ENCODE data around the gene LIME1. TPM values are rescaled to one million over a fixed set of nuclear protein-coding genes. Genes with fewer than 3 reads are reported as not detected.

The LIME1 gene
- total and polyA plus RNA-seq, 2 of the 4 experiments (the other 2 are of a cell fraction), result 0.36 to 7.8 TPM

DNA sequence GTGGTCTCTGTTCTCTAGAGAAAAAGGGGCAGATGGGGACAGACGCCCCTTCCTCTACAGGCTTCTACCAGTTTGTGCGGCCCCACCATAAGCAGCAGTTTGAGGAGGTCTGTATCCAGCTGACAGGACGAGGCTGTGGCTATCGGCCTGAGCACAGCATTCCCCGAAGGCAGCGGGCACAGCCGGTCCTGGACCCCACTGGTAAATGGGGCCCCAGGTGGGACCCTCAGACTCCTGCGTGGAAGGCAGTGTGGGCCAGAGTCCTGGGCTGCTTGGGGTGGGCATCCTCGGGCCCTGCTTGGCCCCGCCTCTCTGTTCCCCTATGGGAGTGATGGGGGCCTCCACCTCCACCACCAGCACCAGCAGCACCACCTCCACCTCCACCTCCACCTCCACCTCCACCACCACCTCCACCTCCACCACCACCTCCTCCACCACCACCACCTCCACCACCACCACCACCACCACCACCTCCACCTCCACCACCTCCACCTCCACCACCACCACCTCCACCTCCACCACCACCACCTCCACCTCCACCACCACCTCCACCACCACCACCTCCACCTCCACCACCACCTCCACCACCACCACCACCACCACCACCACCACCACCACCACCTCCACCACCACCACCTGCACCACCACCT lies 43.3 kb upstream of the LIME1 start:
- DNase-seq (no peak), ATAC-seq (ENCODE audit: low read depth) (no peak)
- H3K18ac ChIP-seq (ENCODE audit: low read depth, low read length), result no peak overlapping the region
- H3K4me2 ChIP-seq (ENCODE audit: low read depth, low read length), result no peak overlapping the region
- in situ Hi-C loops (cut with MboI; ENCODE audit: low sequenced_read_pairs) (no loop called here), intact Hi-C loops (cut with micrococcal nuclease) (no loop called here), dilution Hi-C loops (cut with HindIII; ENCODE audit: low sequenced_read_pairs, unreplicated experiment) (no loop called here)
- no peak for TF ChIP-seq FOS (IDR thresholded peaks at IDR 0.05; ENCODE audit: low read depth, low read length)
- no peak for TF ChIP-seq MAZ (IDR thresholded peaks at IDR 0.05; ENCODE audit: borderline replicate concordance, low read depth, low read length)
- H3K14ac ChIP-seq (replicated peaks; ENCODE audit: low read depth, low read length), result no peak overlapping the region
- H2BK15ac ChIP-seq (ENCODE audit: low read depth, low read length), result no peak overlapping the region
- H2AK9ac ChIP-seq (replicated peaks; ENCODE audit: low read depth, low read length, poor library complexity), result peak overlapping the region; percentile 68
- H2BK120ac ChIP-seq (ENCODE audit: low read depth, low read length), result no peak overlapping the region
- H4K91ac ChIP-seq (ENCODE audit: insufficient read depth, low read depth, low read length), result no peak overlapping the region
- 92% methylated on average over 4 of the region's 10 CpGs; no CpG with 5 or more reads in 1 of the 2 experiments for WGBS, 2 experiments (ENCODE audit: extremely low coverage in 2 of 2, insufficient read length in 1 of 2)
- no peaks in the 10 kb centered on the region for H3K9me3 ChIP-seq (ENCODE audit: control insufficient read depth, insufficient read depth, low read length)
- H4K20me1 ChIP-seq (ENCODE audit: insufficient read depth, low read length), result no peaks in the 10 kb centered on the region
- H3K23ac ChIP-seq (ENCODE audit: low read depth, low read length), result no peak overlapping the region
- no peak overlapping the region for H2AK5ac ChIP-seq (ENCODE audit: low read depth, low read length)
- H4K5ac ChIP-seq (ENCODE audit: low read depth, low read length), result no peak overlapping the region
- CTCF ChIA-PET, result no interaction called here
- no peaks in the 10 kb centered on the region for H3K27me3 ChIP-seq (ENCODE audit: control insufficient read depth, insufficient read depth, low read length)
- no peak overlapping the region for H3K56ac ChIP-seq (ENCODE audit: extremely low read depth, insufficient read depth, low read length)
- no peak overlapping the region for H3K9ac ChIP-seq (ENCODE audit: low read depth, low read length)
- no peak overlapping the region for H3K4me3 ChIP-seq (ENCODE audit: insufficient read depth, low read depth, low read length)
- no peak overlapping the region for H2BK20ac ChIP-seq (ENCODE audit: low read depth, low read length)
- BruUV-seq (replicated peaks), result no TSS peak
- H3K4ac ChIP-seq (ENCODE audit: low read depth, low read length), result no peak overlapping the region
- no peak overlapping the region for H2BK5ac ChIP-seq (ENCODE audit: low read depth, low read length, poor library complexity, severe bottlenecking)
- no peaks in the 10 kb centered on the region for H3K9me1 ChIP-seq (ENCODE audit: insufficient read depth, low read length)
- no peak overlapping the region for H3K27ac ChIP-seq (ENCODE audit: insufficient read depth, low read length)
- POLR2A ChIA-PET (ENCODE audit: unreplicated experiment), result no interaction called here
- peaks cover 8 to 26% of the 10 kb centered on the region in 2 experiments; a peak in 3 of 4 replicates for H3K79me1 ChIP-seq (ENCODE audit: low read depth in 1 of 2, low read length in 2 of 2)
- no peak overlapping the region for H4K8ac ChIP-seq (ENCODE audit: low read depth in 2 of 2, low read length in 2 of 2)
- peaks cover 13% of the 10 kb centered on the region; the same call in 1 of the 2 replicates for H3K36me3 ChIP-seq (ENCODE audit: control insufficient read depth, insufficient read depth, low read length)
- no peak overlapping the region for H2AFZ ChIP-seq (replicated peaks; ENCODE audit: low read length, poor library complexity)
- peaks cover 6% of the 10 kb centered on the region; the same call in 1 of the 2 replicates for H3K4me1 ChIP-seq (ENCODE audit: control insufficient read depth, insufficient read depth, low read length)

Measured in IMR-90 (cell line).